Pancreas (tissue), 10 donors: ENCODE measurements around the gene ZNF627. TPM values are rescaled to one million over a fixed set of nuclear protein-coding genes. Genes with fewer than 3 reads are reported as not detected.

ENCODE experiments used
- ATAC-seq, 4 donors: fragments of 200-7000 bp; cut with Tn5 transposase; one replicate each; pipeline versions ENCODE4 v1.8.0 to v1.9.1; 2020; ENCODE audit warnings: mild to moderate bottlenecking in 4 of 4, moderate library complexity in 4 of 4
- DNase-seq, 6 donors: peaks; one replicate each; pipeline ENCODE4 v3.0.0-alpha.2; 2020
- FAIRE-seq: peaks from 2 replicates; lab custom pipeline; 2012; peaks lifted over from hg19 to GRCh38; lab: Jason Lieb, UNC
- H3K27ac ChIP-seq, 4 donors: fragments of 200-600 bp; sonication (generic); 1 replicate in 3 of 4; 2 replicates in 1 of 4; pipeline versions ENCODE4 v1.5.0 to v1.8.0; 2020
- H3K27me3 ChIP-seq, 4 donors: fragments of 200-600 bp; one replicate each; pipeline ENCODE4 v1.8.0; 2021
- H3K36me3 ChIP-seq, 3 donors: fragments of 200-600 bp; sonication (generic) in 1 of 3; one replicate each; pipeline versions ENCODE4 v1.5.0 to v1.8.0; 2020 to 2021
- H3K4me1 ChIP-seq, 3 donors: fragments of 200-600 bp; one replicate each; pipeline ENCODE4 v1.8.0; 2021
- H3K4me3 ChIP-seq, 4 donors: fragments of 200-600 bp; sonication (generic) in 2 of 4; one replicate each; pipeline versions ENCODE4 v1.5.0 to v1.8.0; 2020 to 2021
- H3K9me3 ChIP-seq, 4 donors: fragments of 200-600 bp; one replicate each; pipeline ENCODE4 v1.8.0; 2021
- CTCF ChIP-seq, 4 donors: fragments of 200-600 bp; sonication (generic) in 3 of 4; IDR thresholded peaks; one replicate each; pipeline versions ENCODE4 v1.5.0 to v1.8.0; 2021; ENCODE audit warnings: antibody characterized with exemption in 4 of 4
- WGBS, 2 donors: extraction: QIAGEN DNeasy Blood & Tissue Kit; methylation state at CpG; one replicate each; pipeline ENCODE4 v1.1.7; 2013; 5-methylcytosine and 5-hydroxymethylcytosine counted together
- intact Hi-C, 3 donors: fragments of 100-400 bp; cut with DNase I; formaldehyde crosslinking; loops; one replicate each; pipeline versions ENCODE4 v1.11.1 to v1.14.2; 2022
- polyA plus RNA-seq, 2 donors: library from polyadenylated mRNA; stranded (reverse); fragments of 200-250 nt; gene quantifications; one replicate each; pipeline ENCODE4 v1.2.3, GENCODE V29; 2013
- total RNA-seq, 6 donors: library from RNA; stranded (reverse); fragmentation: NEBNext Ultra II Directional in 4 of 6; extraction: Animal tissue kit (Norgen Biotek cat#: 25700) in 4 of 6; gene quantifications; one replicate each; pipeline versions ENCODE4 v1.2.1 to v1.2.4, GENCODE V29; 2021 to 2023
- donor health status: healthy with polysubstance abuse.
- donor health status: DM: no; HTN: no; CAD: no; lungs with moderate emphysema.
- donor health status: DM: no; HTN: no; CAD: no.
- donor health status: control.
- donor health status: control.
- donor health status: Bipolar disorder and iron deficiency.
- donor health status: DM: yes; HTN: yes; CAD: no.
- donor health status: DM: no; HTN: no; CAD: no.
- donor health status: DM: no; HTN: no; CAD: no.
- donor health status: DM: yes; HTN: yes; CAD: no.

The ZNF627 gene
- total and polyA plus RNA-seq, 8 donors = 4.4 to 8.5 (median 5.8) TPM

- Histone ChIP-seq H3K36me3 (no peaks in the 10 kb centered on the region), H3K27me3 (no peaks in the 10 kb centered on the region), H3K9me3 (no peaks in the 10 kb centered on the region), H3K4me1 (no peaks in the 10 kb centered on the region), H3K27ac (no peak overlapping the region), H3K4me3 (no peak overlapping the region)
- 92% methylated on average over 1 of the region's 1 CpG for WGBS, 2 donors
- no peak for FAIRE-seq
- intact Hi-C loops = no loop called here
- TF ChIP-seq CTCF (IDR thresholded peaks at IDR 0.05) = no peak
- ATAC-seq = peak in 1 of 4 donors; percentile 40
- no peak for DNase-seq
Measured at GRCh38 chr19:11659612-11660011, 62.3 kb downstream of the ZNF627 start.

GRCh38 chr19:11662278-11662677 is 65.0 kb downstream of the ZNF627 start:
- WGBS, 2 donors = 93 to 96% methylated on average over 30 of the region's 30 CpGs
- no peaks in the 10 kb centered on the region for H3K4me1 ChIP-seq
- no peaks in the 10 kb centered on the region for H3K36me3 ChIP-seq
- H3K27me3 ChIP-seq = no peaks in the 10 kb centered on the region
- no peak for FAIRE-seq
- no peak overlapping the region for H3K27ac ChIP-seq
- TF ChIP-seq CTCF (IDR thresholded peaks at IDR 0.05) = no peak
- no peak for DNase-seq
- no peaks in the 10 kb centered on the region for H3K9me3 ChIP-seq
- ATAC-seq = no peak
- H3K4me3 ChIP-seq = no peak overlapping the region
- intact Hi-C loops = no loop called here

- H3K27ac ChIP-seq = no peak overlapping the region
- no peak for TF ChIP-seq CTCF (IDR thresholded peaks at IDR 0.05)
- no peaks in the 10 kb centered on the region for H3K27me3 ChIP-seq
- 46 to 50% methylated on average over 8 of the region's 8 CpGs for WGBS, 2 donors
- intact Hi-C loops = no loop called here
- DNase-seq (no peak), FAIRE-seq (no peak), ATAC-seq (no peak)
- no peaks in the 10 kb centered on the region for H3K4me1 ChIP-seq
- no peaks in the 10 kb centered on the region for H3K9me3 ChIP-seq
- H3K4me3 ChIP-seq = no peak overlapping the region
- no peaks in the 10 kb centered on the region for H3K36me3 ChIP-seq
Measured at GRCh38 chr19:11663181-11663591, 65.9 kb downstream of the ZNF627 start.

Other genes starting within 250 kb of the ZNF627 start
- 10 to 100 TPM in 1 of 6 donors, 1 to 10 TPM in 5; 4.4 to 11.0 (median 7.1) TPM for gene PLPPR2, start 242.1 kb upstream of the ZNF627 start, total RNA-seq
- 10 to 100 TPM; 15.7 to 32.8 TPM for gene PLPPR2, start 242.1 kb upstream of the ZNF627 start, polyA plus RNA-seq
- 1 to 10 TPM in 4 of 6 donors, under 1 TPM in 2; 0.55 to 1.5 (median 1.1) TPM for gene SWSAP1, start 222.8 kb upstream of the ZNF627 start, total RNA-seq
- gene SWSAP1, start 222.8 kb upstream of the ZNF627 start, polyA plus RNA-seq = 1 to 10 TPM; 1.8 to 2.7 TPM
- gene EPOR, start 213.2 kb upstream of the ZNF627 start, total RNA-seq = 10 to 100 TPM in 1 of 6 donors, 1 to 10 TPM in 5; 5.4 to 16.3 (median 8.0) TPM
- 10 to 100 TPM; 30.4 to 46.2 TPM for gene EPOR, start 213.2 kb upstream of the ZNF627 start, polyA plus RNA-seq
- gene RGL3, start 178.2 kb upstream of the ZNF627 start, total RNA-seq = 10 to 100 TPM; 22.3 to 71.1 (median 33.7) TPM
- 100 to 1,000 TPM; 152 to 170 TPM for gene RGL3, start 178.2 kb upstream of the ZNF627 start, polyA plus RNA-seq
- gene ODAD3, start 162.4 kb upstream of the ZNF627 start, total RNA-seq = under 1 TPM; 0.13 to 0.44 (median 0.26) TPM
- gene ODAD3, start 162.4 kb upstream of the ZNF627 start, polyA plus RNA-seq = 1 to 10 TPM in 1 of 2 donors, under 1 TPM in 1; 0.84 to 1.8 TPM
- 100 to 1,000 TPM; 132 to 217 (median 175) TPM for gene PRKCSH, start 161.8 kb upstream of the ZNF627 start, total RNA-seq
- 100 to 1,000 TPM; 114 to 140 TPM for gene PRKCSH, start 161.8 kb upstream of the ZNF627 start, polyA plus RNA-seq
- gene ELAVL3, start 116.4 kb upstream of the ZNF627 start, total RNA-seq = under 1 TPM in 1 of 6 donors, not detected in 5; 0.15 TPM
- gene ELAVL3, start 116.4 kb upstream of the ZNF627 start, polyA plus RNA-seq = under 1 TPM; 0.08 to 0.16 TPM
- gene ZNF653, start 91.6 kb upstream of the ZNF627 start, total RNA-seq = 1 to 10 TPM; 4.5 to 6.2 (median 5.6) TPM
- 10 to 100 TPM; 21.8 to 25.6 TPM for gene ZNF653, start 91.6 kb upstream of the ZNF627 start, polyA plus RNA-seq
- gene ECSIT, start 68.3 kb upstream of the ZNF627 start, total RNA-seq = 10 to 100 TPM; 32.1 to 54.8 (median 36.9) TPM
- 10 to 100 TPM; 60.3 to 87.3 TPM for gene ECSIT, start 68.3 kb upstream of the ZNF627 start, polyA plus RNA-seq
- 1 to 10 TPM in 4 of 6 donors, under 1 TPM in 2; 0.43 to 5.2 (median 1.8) TPM for gene CNN1, start 58.6 kb upstream of the ZNF627 start, total RNA-seq
- gene CNN1, start 58.6 kb upstream of the ZNF627 start, polyA plus RNA-seq = 10 to 100 TPM; 11.3 to 38.8 TPM
- gene ELOF1, start 38.3 kb upstream of the ZNF627 start, total RNA-seq = 10 to 100 TPM; 25.0 to 38.9 (median 32.4) TPM
- 10 to 100 TPM; 52.0 to 63.4 TPM for gene ELOF1, start 38.3 kb upstream of the ZNF627 start, polyA plus RNA-seq
- 10 to 100 TPM in 2 of 6 donors, 1 to 10 TPM in 4; 3.5 to 21.8 (median 7.0) TPM for gene ACP5, start 19.8 kb upstream of the ZNF627 start, total RNA-seq
- gene ACP5, start 19.8 kb upstream of the ZNF627 start, polyA plus RNA-seq = 10 to 100 TPM in 1 of 2 donors, 1 to 10 TPM in 1; 7.7 to 11.4 TPM
- gene ZNF823, start 141.5 kb downstream of the ZNF627 start, total RNA-seq = 1 to 10 TPM; 2.5 to 4.7 (median 3.3) TPM
- 1 to 10 TPM; 2.7 to 4.7 TPM for gene ZNF823, start 141.5 kb downstream of the ZNF627 start, polyA plus RNA-seq
- 1 to 10 TPM; 3.1 to 4.9 (median 3.9) TPM for gene ZNF441, start 169.5 kb downstream of the ZNF627 start, total RNA-seq
- 1 to 10 TPM; 2.5 to 6.9 TPM for gene ZNF441, start 169.5 kb downstream of the ZNF627 start, polyA plus RNA-seq
- gene ZNF491, start 201.0 kb downstream of the ZNF627 start, total RNA-seq = 1 to 10 TPM in 4 of 6 donors, under 1 TPM in 2; 0.95 to 3.3 (median 1.4) TPM
- gene ZNF491, start 201.0 kb downstream of the ZNF627 start, polyA plus RNA-seq = 1 to 10 TPM; 1.1 to 1.2 TPM
- 1 to 10 TPM; 4.1 to 8.7 (median 6.7) TPM for gene ZNF440, start 216.8 kb downstream of the ZNF627 start, total RNA-seq
- 1 to 10 TPM; 5.1 to 6.3 TPM for gene ZNF440, start 216.8 kb downstream of the ZNF627 start, polyA plus RNA-seq